DND-41 (cell line): ENCODE results near the gene SIX3.
A peak's percentile ranks its signal among the peaks of the same experiment; 100 is the strongest.

Experiments
- ATAC-seq: fragments of 200-7000 bp; cut with Tn5 transposase; 3 replicates; pipeline ENCODE4 v1.9.1; 2021; ENCODE audit warnings: low read depth; ENCODE audit not compliant: insufficient read depth
- DNase-seq: peaks from one replicate; pipeline ENCODE4 v3.0.0-alpha.2; 2020
- H2AFZ ChIP-seq: 2 replicates; pipeline ENCODE4 v1.6.0; 2012; ENCODE audit warnings: low read depth, low read length
- H3K27ac ChIP-seq: 2 replicates; pipeline ENCODE4 v1.5.1; 2012; ENCODE audit warnings: low read length, inconsistent platforms
- H3K27me3 ChIP-seq: fragments of 200-600 bp; sonication (generic); 2 replicates; pipeline ENCODE4 v1.6.0; 2012; ENCODE audit warnings: low read length, mild to moderate bottlenecking, inconsistent platforms; ENCODE audit not compliant: insufficient read depth, poor library complexity
- H3K36me3 ChIP-seq: 2 replicates; pipeline ENCODE4 v1.5.1; 2012; ENCODE audit warnings: low read length, inconsistent platforms; ENCODE audit not compliant: insufficient read depth
- H3K4me1 ChIP-seq: 2 replicates; pipeline ENCODE4 v1.5.1; 2012; ENCODE audit warnings: mild to moderate bottlenecking, low read length; ENCODE audit not compliant: insufficient read depth
- H3K4me2 ChIP-seq: 2 replicates; pipeline ENCODE4 v1.6.0; 2012; ENCODE audit warnings: mild to moderate bottlenecking, moderate library complexity, low read length, inconsistent platforms; ENCODE audit not compliant: insufficient read depth
- H3K4me3 ChIP-seq, 2 experiments: fragments of 200-600 bp in 1 of 2; shearing (Covaris generic) in 1 of 2; 2 replicates each; pipeline ENCODE4 v1.5.1; 2012 to 2016; ENCODE audit warnings: inconsistent platforms in 2 of 2, low read length in 2 of 2, mild to moderate bottlenecking in 2 of 2, low read depth in 1 of 2, moderate library complexity in 1 of 2
- H3K79me2 ChIP-seq: 2 replicates; pipeline ENCODE4 v1.6.0; 2012; ENCODE audit warnings: low read length, inconsistent platforms; ENCODE audit not compliant: insufficient read depth
- H3K9ac ChIP-seq: 2 replicates; pipeline ENCODE4 v1.6.0; 2012; ENCODE audit warnings: low read depth, mild to moderate bottlenecking, inconsistent platforms, low read length, moderate library complexity
- H3K9me3 ChIP-seq: 2 replicates; pipeline ENCODE4 v1.5.1; 2012; ENCODE audit warnings: low read length, moderate library complexity, mild to moderate bottlenecking, inconsistent platforms; ENCODE audit not compliant: insufficient read depth, severe bottlenecking
- H4K20me1 ChIP-seq: 2 replicates; pipeline ENCODE4 v1.6.0; 2012; ENCODE audit warnings: low read length; ENCODE audit not compliant: insufficient read depth
- CTCF ChIP-seq: IDR thresholded peaks from 2 replicates; pipeline ENCODE4 v1.5.1; 2012; ENCODE audit warnings: borderline replicate concordance, low read length, moderate library complexity, mild to moderate bottlenecking; ENCODE audit not compliant: poor library complexity, severe bottlenecking; ENCODE audit errors: extremely low read depth
- EZH2 ChIP-seq: IDR thresholded peaks from 3 replicates; pipeline ENCODE4 v1.6.1; 2012; ENCODE audit warnings: borderline replicate concordance, low read depth, mild to moderate bottlenecking, moderate library complexity, low read length, inconsistent platforms; ENCODE audit not compliant: severe bottlenecking

SIX3 gene

DNA sequence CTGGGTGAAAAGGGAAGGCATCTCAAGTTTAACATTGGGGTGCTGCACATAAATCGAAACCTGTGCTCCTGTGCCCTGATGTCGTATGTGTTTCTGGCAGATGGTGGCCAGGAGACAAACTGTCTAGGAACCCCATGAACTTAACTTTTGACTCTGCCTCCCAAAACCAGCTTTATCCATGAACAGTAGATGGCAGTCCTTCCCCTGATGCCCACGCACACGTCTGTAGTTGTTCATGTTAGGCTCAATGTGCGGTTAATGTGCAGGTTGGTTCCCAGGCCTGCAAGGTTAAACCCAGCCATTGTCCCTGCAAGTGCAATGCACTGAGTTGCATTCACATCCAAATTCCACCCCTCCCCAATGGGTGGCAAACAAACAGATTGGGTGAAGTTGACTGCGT lies 44.1 kb upstream of the SIX3 start:
- H3K4me2 ChIP-seq: no peak overlapping the region
- no peak overlapping the region for H3K27ac ChIP-seq
- DNase-seq (no peak), ATAC-seq (no peak)
- H3K36me3 ChIP-seq: no peaks in the 10 kb centered on the region
- H3K4me1 ChIP-seq: peaks cover 1% of the 10 kb centered on the region; the same call in 1 of the 2 replicates
- H4K20me1 ChIP-seq: no peaks in the 10 kb centered on the region
- H3K9ac ChIP-seq: no peak overlapping the region
- peaks cover 3% of the 10 kb centered on the region for H3K9me3 ChIP-seq
- TF ChIP-seq CTCF (no peak), EZH2 (no peak)
- no peak overlapping the region for H2AFZ ChIP-seq
- H3K79me2 ChIP-seq: no peaks in the 10 kb centered on the region
- no peak overlapping the region for H3K4me3 ChIP-seq
- H3K27me3 ChIP-seq: no peaks in the 10 kb centered on the region

DNA sequence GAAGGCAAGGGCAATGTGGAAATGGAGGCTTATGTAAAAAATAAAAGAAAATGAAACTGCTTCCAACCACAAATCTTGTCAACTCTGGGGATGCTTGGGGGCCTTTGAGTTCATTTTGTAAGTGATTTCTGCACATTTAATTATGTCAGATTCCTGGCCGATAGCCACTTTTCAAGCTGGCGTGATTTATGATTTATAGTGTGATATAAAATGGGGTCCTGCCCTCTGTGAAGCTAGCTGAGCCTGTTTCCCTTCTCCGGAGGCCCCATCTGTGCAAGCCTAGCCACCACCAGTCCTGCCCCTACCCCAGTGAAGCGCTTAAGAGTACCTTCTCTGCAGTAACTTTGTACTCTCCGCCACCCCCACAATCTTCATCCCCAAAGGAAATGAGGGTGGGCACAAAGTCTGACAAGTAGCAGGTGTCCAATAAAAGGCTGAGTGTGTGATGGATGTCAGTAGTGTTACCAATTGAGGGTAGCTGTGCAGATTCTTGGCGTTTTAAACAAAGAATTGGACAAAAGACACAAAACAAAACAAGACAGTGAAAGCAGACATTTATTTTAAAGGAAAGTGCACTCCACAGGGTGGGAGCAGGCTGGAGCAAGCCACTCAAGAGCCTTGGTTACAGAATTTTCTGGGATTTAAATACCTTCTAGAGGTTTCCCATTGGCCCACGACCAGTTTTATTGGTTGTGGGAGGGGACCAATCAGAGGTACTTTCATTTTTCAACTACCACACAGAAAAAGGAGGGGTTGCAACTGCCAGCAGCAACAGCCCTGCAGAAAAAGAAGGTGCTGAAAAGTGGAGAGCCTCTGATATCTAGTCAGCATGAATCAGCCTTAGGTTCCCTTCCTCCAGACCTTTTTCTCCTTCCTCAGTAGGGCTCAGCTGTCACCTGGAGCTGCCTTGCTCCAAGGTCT lies 39.0 kb upstream of the SIX3 start:
- TF ChIP-seq EZH2: no peak
- no peak for TF ChIP-seq CTCF
- H2AFZ ChIP-seq: no peak overlapping the region; the same call in 1 of the 2 replicates
- no peak overlapping the region for H3K27ac ChIP-seq
- no peak overlapping the region for H3K9ac ChIP-seq
- H3K4me2 ChIP-seq: no peak overlapping the region
- H4K20me1 ChIP-seq: no peaks in the 10 kb centered on the region
- peak; percentile 59; the same call in 2 of the 3 replicates for ATAC-seq
- H3K4me3 ChIP-seq: no peak overlapping the region
- H3K79me2 ChIP-seq: no peaks in the 10 kb centered on the region
- H3K36me3 ChIP-seq: no peaks in the 10 kb centered on the region
- H3K9me3 ChIP-seq: no peaks in the 10 kb centered on the region
- no peaks in the 10 kb centered on the region for H3K27me3 ChIP-seq
- peak; percentile 19 for DNase-seq
- H3K4me1 ChIP-seq: peaks cover 8% of the 10 kb centered on the region; the same call in 1 of the 2 replicates

DNA sequence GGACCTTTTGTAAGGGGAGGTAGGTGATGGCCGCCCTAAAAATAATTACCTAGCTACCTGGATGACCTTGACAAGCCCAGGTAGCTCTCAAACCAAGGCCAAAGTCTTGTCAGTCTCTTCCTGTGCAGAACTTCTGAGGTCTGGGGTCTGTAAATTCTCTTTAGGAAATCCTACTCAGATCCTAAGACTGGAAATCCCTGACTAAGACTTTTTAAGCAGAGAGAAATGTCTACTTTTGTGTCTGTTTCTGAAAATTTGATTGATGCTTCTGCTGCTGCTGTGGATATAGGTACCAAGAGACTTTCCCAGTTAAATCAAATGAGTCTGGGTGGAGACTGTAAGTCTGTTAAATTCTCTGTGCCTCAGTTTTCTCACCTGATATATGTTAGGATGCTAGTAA lies 36.9 kb upstream of the SIX3 start:
- ATAC-seq (no peak), DNase-seq (no peak)
- peaks cover 8% of the 10 kb centered on the region; the same call in 1 of the 2 replicates for H3K4me1 ChIP-seq
- H3K27ac ChIP-seq: no peak overlapping the region
- H3K9ac ChIP-seq: no peak overlapping the region
- H3K27me3 ChIP-seq: no peaks in the 10 kb centered on the region
- H3K9me3 ChIP-seq: peaks cover under 1% of the 10 kb centered on the region
- TF ChIP-seq CTCF: no peak
- no peak for TF ChIP-seq EZH2
- H2AFZ ChIP-seq: no peak overlapping the region
- no peak overlapping the region for H3K4me3 ChIP-seq
- no peaks in the 10 kb centered on the region for H3K36me3 ChIP-seq
- no peak overlapping the region for H3K4me2 ChIP-seq
- no peaks in the 10 kb centered on the region for H4K20me1 ChIP-seq
- no peaks in the 10 kb centered on the region for H3K79me2 ChIP-seq
